NCI-H524 (cell line): ENCODE results near the gene CNOT3.
"Not testable (repeated sequence)": the region's sequence is repeated elsewhere in the genome, so short reads cannot be mapped to it uniquely, and the experiment has no call there.

ENCODE experiments used
- DNase-seq, 2 experiments: peaks; one replicate each; lab custom pipeline; 2025; lab: John Stamatoyannopoulos, UW

The CNOT3 gene

GRCh38 chr19:54137699-54138488 lies at the start of gene CNOT3:
Gene CNOT3, plus strand, starts transcription at chr19:54137762. Its CDS starts 5,217 bp downstream, at chr19:54142979.
- DNase-seq, result no peak

- DNase-seq, result no peak
Measured at GRCh38 chr19:54094426-54095000, 43.0 kb upstream of the CNOT3 start.

- no peak for DNase-seq
Measured at GRCh38 chr19:54095136-54095858, 42.3 kb upstream of the CNOT3 start.

GRCh38 chr19:54095859-54096616 lies 41.5 kb upstream of the CNOT3 start:
- DNase-seq, result peak in 1 of 2 experiments; percentile 45

GRCh38 chr19:54096617-54097106 lies 40.9 kb upstream of the CNOT3 start:
- DNase-seq, result peak in 1 of 2 experiments; percentile 20

- no peak for DNase-seq
Measured at GRCh38 chr19:54099190-54099902, 38.2 kb upstream of the CNOT3 start.

- not testable (repeated sequence) for DNase-seq
Measured at GRCh38 chr19:54099903-54100255, 37.7 kb upstream of the CNOT3 start.

GRCh38 chr19:54100561-54100960 lies 37.0 kb upstream of the CNOT3 start, which contains the start of gene OSCAR:
Gene OSCAR, minus strand, starts transcription at chr19:54100803. Its CDS starts 11 bp downstream, at chr19:54100792.
- no peak for DNase-seq

GRCh38 chr19:54102421-54103169 lies 35.0 kb upstream of the CNOT3 start, which contains the start of gene NDUFA3:
Gene NDUFA3, plus strand, starts transcription at chr19:54102855. Its CDS starts 24 bp downstream, at chr19:54102879.
- DNase-seq, result peak; percentile 96 to 99

- DNase-seq, result no peak
Measured at GRCh38 chr19:54104998-54105715, 32.4 kb upstream of the CNOT3 start.

- no peak for DNase-seq
Measured at GRCh38 chr19:54105796-54106195, 31.8 kb upstream of the CNOT3 start.

- no peak for DNase-seq
Measured at GRCh38 chr19:54106716-54107115, 30.8 kb upstream of the CNOT3 start.

GRCh38 chr19:54107876-54108490 lies 29.6 kb upstream of the CNOT3 start:
- DNase-seq, result no peak

GRCh38 chr19:54108496-54108895 lies 29.1 kb upstream of the CNOT3 start:
- no peak for DNase-seq

- DNase-seq, result no peak
Measured at GRCh38 chr19:54109651-54110050, 27.9 kb upstream of the CNOT3 start.

GRCh38 chr19:54114340-54115108 lies 23.0 kb upstream of the CNOT3 start:
- no peak for DNase-seq

- DNase-seq, result peak; percentile 98
Measured at GRCh38 chr19:54115109-54116063, 22.2 kb upstream of the CNOT3 start, which contains the start of the genes PRPF31 and TFPT. Gene PRPF31, plus strand, starts transcription at chr19:54115754. Its CDS starts 2,525 bp downstream, at chr19:54118279. Gene TFPT, minus strand, starts transcription at chr19:54115657. Its CDS starts 388 bp downstream, at chr19:54115269.
